H1 (cell line): Measurements from ENCODE around the gene POLE4. TPM values are rescaled to one million over a fixed set of nuclear protein-coding genes. Genes with fewer than 3 reads are reported as not detected.

Source experiments
- CTCF ChIA-PET: fragments of 300-600 bp; sonication (Branson Sonifier 250); formaldehyde crosslinking; loops from one replicate; lab custom pipeline; 2021; ENCODE audit not compliant: partially characterized antibody; lab: Charles Lee
- POLR2A ChIA-PET: fragments of 300-600 bp; sonication (Branson Sonifier 250); formaldehyde crosslinking; loops from one replicate; lab custom pipeline; 2021; ENCODE audit warnings: inconsistent platforms; ENCODE audit not compliant: partially characterized antibody; lab: Charles Lee
- DNase-seq, 2 experiments: peaks; one replicate each; pipeline versions ENCODE4 v3.0.0 to v3.0.0-alpha.2; 2010 to 2022; ENCODE audit warnings: low spot score in 2 of 2, low read depth in 1 of 2, mixed read lengths in 1 of 2
- FAIRE-seq: peaks from 2 replicates; lab custom pipeline; 2011; peaks lifted over from hg19 to GRCh38; lab: Jason Lieb, UNC
- H2AFZ ChIP-seq: 2 replicates; pipeline ENCODE4 v1.8.1; 2012; ENCODE audit warnings: low read length, inconsistent platforms
- H2AK5ac ChIP-seq: 2 replicates; pipeline ENCODE4 v1.6.1; 2013; ENCODE audit warnings: low read depth, low read length
- H2BK120ac ChIP-seq: replicated peaks from 2 replicates; pipeline ENCODE3; 2013; ENCODE audit warnings: low read depth, low read length, inconsistent platforms
- H2BK12ac ChIP-seq: 2 replicates; pipeline ENCODE4 v1.6.1; 2013; ENCODE audit warnings: low read depth, low read length
- H2BK15ac ChIP-seq: 2 replicates; pipeline ENCODE4 v1.6.1; 2013; ENCODE audit warnings: low read length
- H2BK20ac ChIP-seq: 2 replicates; pipeline ENCODE4 v1.6.1; 2013; ENCODE audit warnings: low read length
- H2BK5ac ChIP-seq: 2 replicates; pipeline ENCODE4 v1.6.1; 2013; ENCODE audit warnings: low read depth, low read length
- H3K14ac ChIP-seq: 2 replicates; pipeline ENCODE4 v1.6.1; 2013; ENCODE audit warnings: inconsistent platforms; ENCODE audit not compliant: insufficient read length
- H3K18ac ChIP-seq: 2 replicates; pipeline ENCODE4 v1.6.1; 2013; ENCODE audit warnings: low read length; ENCODE audit errors: extremely low read depth
- H3K23ac ChIP-seq: 2 replicates; pipeline ENCODE4 v1.6.1; 2013; ENCODE audit warnings: inconsistent platforms; ENCODE audit not compliant: insufficient read length
- H3K23me2 ChIP-seq: 2 replicates; pipeline ENCODE4 v1.6.1; 2013; ENCODE audit warnings: low read depth, low read length
- H3K27ac ChIP-seq: 2 replicates; pipeline ENCODE4 v1.6.1; 2011; ENCODE audit warnings: low read depth, low read length, inconsistent platforms
- H3K27me3 ChIP-seq, 4 experiments: replicated peaks in 1 of 4; 1 replicate in 1 of 4; 2 replicates in 3 of 4; pipeline versions ENCODE4 v1.6.1 to v1.8.1; 2011 to 2013; ENCODE audit warnings: low read length in 3 of 4, mild to moderate bottlenecking in 3 of 4, inconsistent platforms in 2 of 4, mixed read lengths in 2 of 4, moderate library complexity in 1 of 4; ENCODE audit not compliant: control insufficient read depth in 3 of 4, insufficient read depth in 3 of 4; ENCODE audit errors: extremely low read depth in 1 of 4
- H3K36me3 ChIP-seq, 4 experiments: 2 replicates each; pipeline versions ENCODE4 v1.6.1 to v1.8.1; 2011 to 2013; ENCODE audit warnings: mild to moderate bottlenecking in 4 of 4, low read length in 3 of 4, moderate library complexity in 2 of 4, control low read depth in 1 of 4, inconsistent platforms in 1 of 4; ENCODE audit not compliant: insufficient read depth in 4 of 4, control insufficient read depth in 2 of 4
- H3K4ac ChIP-seq: replicated peaks from 2 replicates; pipeline ENCODE3; 2013; ENCODE audit warnings: low read length, low read depth, mixed read lengths, inconsistent platforms; ENCODE audit not compliant: insufficient read length
- H3K4me1 ChIP-seq, 4 experiments: replicated peaks in 1 of 4; 1 replicate in 1 of 4; 2 replicates in 3 of 4; pipeline versions ENCODE4 v1.6.1 to v1.8.1; 2011 to 2013; ENCODE audit warnings: low read length in 3 of 4, inconsistent platforms in 2 of 4, mixed read lengths in 1 of 4; ENCODE audit not compliant: insufficient read depth in 4 of 4, control insufficient read depth in 3 of 4
- H3K4me2 ChIP-seq, 2 experiments: 2 replicates each; pipeline versions ENCODE4 v1.6.1 to v1.8.1; 2011 to 2013; ENCODE audit warnings: low read depth in 2 of 2, low read length in 2 of 2, control low read depth in 1 of 2, inconsistent platforms in 1 of 2, mild to moderate bottlenecking in 1 of 2; ENCODE audit not compliant: insufficient read depth in 1 of 2
- H3K4me3 ChIP-seq, 4 experiments: fragments of 200-600, 300-600 bp in 1 of 4; sonication (generic), shearing (Covaris generic), sonication (Bioruptor Twin) in 1 of 4; 2 replicates each; pipeline versions ENCODE4 v1.5.1 to v1.8.1; 2011 to 2016; ENCODE audit warnings: low read length in 4 of 4, low read depth in 3 of 4, control low read depth in 2 of 4, inconsistent platforms in 2 of 4, mild to moderate bottlenecking in 2 of 4, mixed read lengths in 1 of 4, moderate library complexity in 1 of 4; ENCODE audit not compliant: insufficient read depth in 2 of 4; ENCODE audit errors: extremely low read depth in 1 of 4
- H3K56ac ChIP-seq: replicated peaks from 2 replicates; pipeline ENCODE3; 2013; ENCODE audit warnings: low read depth, mild to moderate bottlenecking, mixed read lengths, low read length, inconsistent platforms; ENCODE audit not compliant: insufficient read length
- H3K79me1 ChIP-seq: 2 replicates; pipeline ENCODE4 v1.6.1; 2013; ENCODE audit warnings: low read depth, low read length, control low read depth
- H3K79me2 ChIP-seq, 2 experiments: 2 replicates each; pipeline versions ENCODE4 v1.6.1 to v1.8.1; 2012 to 2013; ENCODE audit warnings: low read length in 2 of 2, mild to moderate bottlenecking in 2 of 2, inconsistent platforms in 1 of 2; ENCODE audit not compliant: insufficient read depth in 2 of 2, control insufficient read depth in 1 of 2
- H3K9ac ChIP-seq, 4 experiments: replicated peaks in 1 of 4; 1 replicate in 1 of 4; 2 replicates in 3 of 4; pipeline versions ENCODE4 v1.6.1 to v1.8.1; 2011 to 2013; ENCODE audit warnings: low read depth in 3 of 4, low read length in 3 of 4, control low read depth in 2 of 4, mild to moderate bottlenecking in 2 of 4, moderate library complexity in 2 of 4, inconsistent platforms in 1 of 4; ENCODE audit errors: extremely low read depth in 1 of 4
- H3K9me3 ChIP-seq, 2 experiments: 2 replicates each; pipeline versions ENCODE4 v1.6.1 to v1.8.1; 2012 to 2013; ENCODE audit warnings: mild to moderate bottlenecking in 2 of 2, moderate library complexity in 2 of 2, control low read depth in 1 of 2, inconsistent platforms in 1 of 2, low read depth in 1 of 2, low read length in 1 of 2, mixed read lengths in 1 of 2; ENCODE audit not compliant: insufficient read depth in 2 of 2
- H4K20me1 ChIP-seq, 2 experiments: replicated peaks in 1 of 2; 2 replicates each; pipeline versions ENCODE3 to v1.8.1; 2011 to 2013; ENCODE audit warnings: inconsistent platforms in 2 of 2, low read length in 2 of 2, mild to moderate bottlenecking in 1 of 2; ENCODE audit not compliant: insufficient read depth in 2 of 2, control insufficient read depth in 1 of 2
- H4K5ac ChIP-seq: 2 replicates; pipeline ENCODE4 v1.6.1; 2013; ENCODE audit warnings: low read length, low read depth, mixed read lengths, inconsistent platforms; ENCODE audit not compliant: insufficient read length
- H4K8ac ChIP-seq: 2 replicates; pipeline ENCODE4 v1.8.0; 2013; ENCODE audit warnings: mild to moderate bottlenecking, moderate library complexity, low read length, inconsistent platforms; ENCODE audit not compliant: insufficient read depth; ENCODE audit errors: extremely low read depth
- H4K91ac ChIP-seq: replicated peaks from 2 replicates; pipeline ENCODE3; 2013; ENCODE audit warnings: low read length, mixed read lengths, inconsistent platforms; ENCODE audit not compliant: insufficient read length
- ATF2 ChIP-seq: IDR thresholded peaks from 2 replicates; pipeline ENCODE4 v1.6.1; 2012; ENCODE audit warnings: low read length, inconsistent platforms
- HDAC6 ChIP-seq: IDR thresholded peaks from one replicate; pipeline ENCODE4 v1.7.1; 2012; ENCODE audit warnings: low read depth, mild to moderate bottlenecking, inconsistent platforms, low read length, moderate library complexity
- MAFK ChIP-seq: IDR thresholded peaks from 2 replicates; pipeline ENCODE4 v1.6.1; 2012; ENCODE audit warnings: low read depth, mild to moderate bottlenecking, improper control_type of control experiment, low read length
- SP2 ChIP-seq: IDR thresholded peaks from 2 replicates; pipeline ENCODE4 v1.6.1; 2012; ENCODE audit warnings: mild to moderate bottlenecking, low read length, inconsistent platforms
- ZNF274 ChIP-seq: IDR thresholded peaks from 2 replicates; pipeline ENCODE4 v1.7.0; 2012; ENCODE audit warnings: low read length, borderline replicate concordance; ENCODE audit errors: extremely low read depth
- WGBS, 2 experiments: shearing (Covaris generic) in 1 of 2; methylation state at CpG; one replicate each; pipeline versions ENCODE4 v1.1.6 to v1.1.7; 2013 to 2015; ENCODE audit warnings: low lambda C conversion rate in 2 of 2, mixed read lengths in 2 of 2, inconsistent platforms in 1 of 2, low coverage in 1 of 2, missing lambda C conversion rate in 1 of 2; ENCODE audit not compliant: insufficient replicate concordance in 2 of 2, insufficient coverage in 1 of 2, insufficient read length in 1 of 2; ENCODE audit errors: extremely low coverage in 1 of 2, missing lambda C conversion rate in 1 of 2; 5-methylcytosine and 5-hydroxymethylcytosine counted together
- polyA plus RNA-seq, 7 experiments: library from polyadenylated mRNA; depleted of rRNA in 3 of 7; stranded (reverse) in 5 of 7; unstranded in 2 of 7; fragments of >200 nt in 5 of 7; fragments of 200-250 nt in 2 of 7; gene quantifications; 1 replicate in 5 of 7; 2 replicates in 1 of 7; 4 replicates in 1 of 7; pipeline versions ENCODE4 v1.2.1 to v1.2.3, GENCODE V29; 2011 to 2013; ENCODE audit warnings: missing spikeins in 2 of 7, mixed read lengths in 2 of 7
- total RNA-seq: library from RNA; stranded (reverse); fragmentation: NEBNext Ultra II Directional; extraction: Animal tissue kit (Norgen Biotek cat#: 25700); gene quantifications from 2 replicates; pipeline ENCODE4 v1.2.1, GENCODE V29; 2021

POLE4 gene
- total and polyA plus RNA-seq, 2 of the 8 experiments (the other 6 are each of a cell fraction or from before 2014, with no cell fraction given) = 16.7 to 44.7 TPM

- CTCF ChIA-PET = interaction anchor here (0.6 to 1.6 kb wide), 4 partner anchors 12 to 123 kb away, joined by 3 to 11 read pairs (median 4); no protein-coding TSS in a partner anchor
- no peak overlapping the region for H3K4me3 ChIP-seq
- H3K79me1 ChIP-seq = no peaks in the 10 kb centered on the region
- no peak for TF ChIP-seq ZNF274
- TF ChIP-seq ATF2 = no peak
- TF ChIP-seq SP2 = no peak
- no peak for TF ChIP-seq HDAC6
- TF ChIP-seq MAFK = no peak
Observed at GRCh38 chr2:75007061-75007460, 48.6 kb downstream of the POLE4 start.

More at GRCh38 chr2:75007061-75007460, 48.6 kb downstream of the POLE4 start:
- no peaks in the 10 kb centered on the region for H3K79me2 ChIP-seq
- H3K14ac ChIP-seq = no peak overlapping the region
- no peaks in the 10 kb centered on the region for H3K9me3 ChIP-seq
- H3K23me2 ChIP-seq = no peaks in the 10 kb centered on the region
- FAIRE-seq = no peak
- DNase-seq = no peak
- H3K27me3 ChIP-seq = no peaks in the 10 kb centered on the region
- POLR2A ChIA-PET = no interaction called here
- H2AK5ac ChIP-seq = no peak overlapping the region
- H2BK12ac ChIP-seq = no peak overlapping the region
- H4K91ac ChIP-seq = no peak overlapping the region
- H3K27ac ChIP-seq = no peak overlapping the region
- H2BK5ac ChIP-seq = no peak overlapping the region
- no peak overlapping the region for H4K8ac ChIP-seq
- no peak overlapping the region for H3K4ac ChIP-seq
- H2AFZ ChIP-seq = no peak overlapping the region
- no peak overlapping the region for H3K23ac ChIP-seq
- 86% methylated on average over 4 of the region's 4 CpGs; no CpG with 5 or more reads in 1 of the 2 experiments for WGBS, 2 experiments
- H2BK15ac ChIP-seq = no peak overlapping the region
- H4K5ac ChIP-seq = no peak overlapping the region
- H4K20me1 ChIP-seq = no peaks in the 10 kb centered on the region
- no peaks in the 10 kb centered on the region for H3K4me1 ChIP-seq
- no peak overlapping the region for H3K4me2 ChIP-seq
- no peak overlapping the region for H2BK120ac ChIP-seq
- H2BK20ac ChIP-seq = no peak overlapping the region
- H3K36me3 ChIP-seq = no peaks in the 10 kb centered on the region
- H3K18ac ChIP-seq = no peak overlapping the region
- H3K9ac ChIP-seq = no peak overlapping the region
- H3K56ac ChIP-seq = no peak overlapping the region
